Caco-2 (cell line): ENCODE measurements around the gene RAB41. TPM values are rescaled to one million over a fixed set of nuclear protein-coding genes. Genes with fewer than 3 reads are reported as not detected.
"Not testable (repeated sequence)": the region's sequence is repeated elsewhere in the genome, so short reads cannot be mapped to it uniquely, and the experiment has no call there.

Source experiments
- BruUV-seq: library from RNA; stranded (reverse); fragments of 400-500 nt; replicated peaks from 2 replicates; lab custom pipeline; 2021; lab: Mats Ljungman, UMichigan
- CTCF ChIA-PET: fragments of 300-600 bp; sonication (Branson Sonifier 250); formaldehyde crosslinking; loops from one replicate; lab custom pipeline; 2022; ENCODE audit warnings: antibody characterized with exemption; lab: Charles Lee
- POLR2A ChIA-PET: fragments of 300-600 bp; sonication (Branson Sonifier 250); formaldehyde crosslinking; loops from one replicate; lab custom pipeline; 2022; ENCODE audit warnings: antibody characterized with exemption; lab: Charles Lee
- DNase-seq, 2 experiments: peaks; one replicate each; pipeline versions ENCODE4 v3.0.0 to v3.0.0-alpha.2; 2020 to 2022
- H3K27me3 ChIP-seq: replicated peaks from 2 replicates; pipeline ENCODE4 v1.6.0; 2011; ENCODE audit warnings: low read length; ENCODE audit not compliant: control insufficient read depth, insufficient read depth
- H3K36me3 ChIP-seq: 2 replicates; pipeline ENCODE4 v1.5.1; 2011; ENCODE audit warnings: low read length; ENCODE audit not compliant: control insufficient read depth, insufficient read depth
- H3K4me1 ChIP-seq: fragments of 250-450 bp; sonication (Bioruptor Pico); 2 replicates; pipeline ENCODE4 v1.5.1; 2020; ENCODE audit warnings: mild to moderate bottlenecking
- H3K4me3 ChIP-seq: 2 replicates; pipeline ENCODE4 v1.5.1; 2011; ENCODE audit warnings: low read depth, mild to moderate bottlenecking, control low read depth, low read length
- H3K9me3 ChIP-seq: fragments of 250-450 bp; sonication (Bioruptor Pico); 2 replicates; pipeline ENCODE4 v1.5.1; 2020; ENCODE audit warnings: mild to moderate bottlenecking, moderate library complexity
- H3K27ac Mint-ChIP-seq: one replicate; pipeline ENCODE4 v1.8.0; 2022; ENCODE audit warnings: mixed read lengths; ENCODE audit not compliant: unreplicated experiment
- H3K27me3 Mint-ChIP-seq: one replicate; pipeline ENCODE4 v1.8.0; 2022; ENCODE audit warnings: mixed read lengths; ENCODE audit not compliant: insufficient read depth, unreplicated experiment
- H3K36me3 Mint-ChIP-seq: one replicate; pipeline ENCODE4 v1.8.0; 2022; ENCODE audit warnings: mild to moderate bottlenecking, mixed read lengths; ENCODE audit not compliant: insufficient read depth, unreplicated experiment
- H3K4me1 Mint-ChIP-seq: one replicate; pipeline ENCODE4 v1.8.0; 2022; ENCODE audit warnings: low read depth, mixed read lengths; ENCODE audit not compliant: unreplicated experiment
- H3K4me3 Mint-ChIP-seq: one replicate; pipeline ENCODE4 v1.8.0; 2022; ENCODE audit warnings: mild to moderate bottlenecking, moderate library complexity, mixed read lengths; ENCODE audit not compliant: unreplicated experiment
- H3K9me3 Mint-ChIP-seq: one replicate; pipeline ENCODE4 v1.8.0; 2022; ENCODE audit warnings: mixed read lengths; ENCODE audit not compliant: unreplicated experiment
- intact Hi-C: fragments of 100-400 bp; cut with micrococcal nuclease; formaldehyde crosslinking; loops from one replicate; pipeline ENCODE4 v1.10.0; 2022; ENCODE audit not compliant: unreplicated experiment
- total RNA-seq: library from RNA; stranded (reverse); gene quantifications from 2 replicates; pipeline ENCODE4 v1.2.3, GENCODE V29; 2022
- TF ChIP-seq, protein P1 (sequence below), 2 experiments: fragments of 200-600 bp in 1 of 2; IDR thresholded peaks; 1 replicate in 1 of 2; 2 replicates in 1 of 2; pipeline versions ENCODE4 v1.5.1 to v1.8.0; 2011 to 2022; ENCODE audit warnings: antibody characterized with exemption in 1 of 2, control low read depth in 1 of 2, inconsistent platforms in 1 of 2, low read depth in 1 of 2, low read length in 1 of 2, mild to moderate bottlenecking in 1 of 2, moderate library complexity in 1 of 2; ENCODE audit not compliant: insufficient read depth in 1 of 2, severe bottlenecking in 1 of 2, unreplicated experiment in 1 of 2

Gene RAB41
- total RNA-seq, 1 experiment from 2014 or later = not detected

GRCh38 chrX:70313503-70313902 lies 31.5 kb downstream of the RAB41 start:
- intact Hi-C loops = no loop called here
- Histone ChIP-seq H3K4me3 (no peak overlapping the region), H3K9me3 (no peaks in the 10 kb centered on the region), H3K4me1 (no peaks in the 10 kb centered on the region), H3K27me3 (no peaks in the 10 kb centered on the region), H3K36me3 (no peaks in the 10 kb centered on the region)
- H3K4me1 Mint-ChIP-seq = no peaks in the 10 kb centered on the region
- POLR2A ChIA-PET = no interaction called here
- TF ChIP-seq, protein P1, sequence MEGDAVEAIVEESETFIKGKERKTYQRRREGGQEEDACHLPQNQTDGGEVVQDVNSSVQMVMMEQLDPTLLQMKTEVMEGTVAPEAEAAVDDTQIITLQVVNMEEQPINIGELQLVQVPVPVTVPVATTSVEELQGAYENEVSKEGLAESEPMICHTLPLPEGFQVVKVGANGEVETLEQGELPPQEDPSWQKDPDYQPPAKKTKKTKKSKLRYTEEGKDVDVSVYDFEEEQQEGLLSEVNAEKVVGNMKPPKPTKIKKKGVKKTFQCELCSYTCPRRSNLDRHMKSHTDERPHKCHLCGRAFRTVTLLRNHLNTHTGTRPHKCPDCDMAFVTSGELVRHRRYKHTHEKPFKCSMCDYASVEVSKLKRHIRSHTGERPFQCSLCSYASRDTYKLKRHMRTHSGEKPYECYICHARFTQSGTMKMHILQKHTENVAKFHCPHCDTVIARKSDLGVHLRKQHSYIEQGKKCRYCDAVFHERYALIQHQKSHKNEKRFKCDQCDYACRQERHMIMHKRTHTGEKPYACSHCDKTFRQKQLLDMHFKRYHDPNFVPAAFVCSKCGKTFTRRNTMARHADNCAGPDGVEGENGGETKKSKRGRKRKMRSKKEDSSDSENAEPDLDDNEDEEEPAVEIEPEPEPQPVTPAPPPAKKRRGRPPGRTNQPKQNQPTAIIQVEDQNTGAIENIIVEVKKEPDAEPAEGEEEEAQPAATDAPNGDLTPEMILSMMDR (IDR thresholded peaks at IDR 0.05; ENCODE audit: insufficient read depth in 1 of 2, low read depth in 1 of 2, low read length in 1 of 2, severe bottlenecking in 1 of 2, unreplicated experiment in 1 of 2) = no peak
- no peak overlapping the region for H3K4me3 Mint-ChIP-seq
- no peak for DNase-seq
- H3K36me3 Mint-ChIP-seq = peaks cover 12% of the 10 kb centered on the region
- BruUV-seq = no TSS peak
- H3K9me3 Mint-ChIP-seq = no peaks in the 10 kb centered on the region
- no peak overlapping the region for H3K27ac Mint-ChIP-seq
- CTCF ChIA-PET = no interaction called here
- no peaks in the 10 kb centered on the region for H3K27me3 Mint-ChIP-seq

DNA sequence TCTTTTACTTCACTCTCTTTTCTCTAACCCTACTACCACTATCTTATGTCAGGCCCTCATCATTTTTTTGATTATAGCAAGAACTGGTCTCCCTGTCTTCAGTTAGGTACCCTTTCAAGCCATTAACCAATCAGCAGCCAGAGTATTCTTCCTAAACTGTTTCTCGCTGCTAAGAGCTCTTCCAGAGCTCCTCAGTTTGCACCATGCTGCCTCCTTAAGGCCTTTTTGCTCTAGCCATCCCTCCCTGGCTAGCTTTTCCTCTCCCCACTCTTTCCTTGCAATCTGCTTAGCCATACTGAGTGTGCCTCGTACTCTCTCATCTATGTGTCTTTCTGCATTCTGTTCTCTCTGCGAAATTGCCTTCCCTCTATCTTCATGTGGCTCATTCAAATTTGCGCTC lies 40.8 kb downstream of the RAB41 start:
- Histone ChIP-seq H3K36me3 (no peaks in the 10 kb centered on the region), H3K9me3 (no peaks in the 10 kb centered on the region), H3K4me1 (no peaks in the 10 kb centered on the region), H3K27me3 (no peaks in the 10 kb centered on the region), H3K4me3 (no peak overlapping the region)
- DNase-seq = no peak
- Mint-ChIP-seq H3K36me3 (peaks cover 8% of the 10 kb centered on the region), H3K9me3 (no peaks in the 10 kb centered on the region), H3K4me3 (no peak overlapping the region), H3K27me3 (no peaks in the 10 kb centered on the region), H3K27ac (no peak overlapping the region), H3K4me1 (no peaks in the 10 kb centered on the region)
- intact Hi-C loops = no loop called here
- BruUV-seq = no TSS peak
- ChIA-PET CTCF (no interaction called here), POLR2A (no interaction called here)
- TF ChIP-seq, protein P1 (IDR thresholded peaks at IDR 0.05; ENCODE audit: insufficient read depth in 1 of 2, low read depth in 1 of 2, low read length in 1 of 2, severe bottlenecking in 1 of 2, unreplicated experiment in 1 of 2) = no peak

- H3K36me3 Mint-ChIP-seq, H3K4me3 Mint-ChIP-seq, DNase-seq, intact Hi-C loops, CTCF ChIA-PET, H3K27me3 ChIP-seq, BruUV-seq, H3K4me3 ChIP-seq, H3K9me3 Mint-ChIP-seq, H3K4me1 Mint-ChIP-seq, H3K27ac Mint-ChIP-seq, POLR2A ChIA-PET, H3K36me3 ChIP-seq, H3K4me1 ChIP-seq, H3K27me3 Mint-ChIP-seq, H3K9me3 ChIP-seq: not testable (repeated sequence)
These were observed 41.7 kb downstream of the RAB41 start for GRCh38 chrX:70323628-70324027.

- Histone ChIP-seq H3K36me3 (no peaks in the 10 kb centered on the region), H3K4me1 (no peaks in the 10 kb centered on the region), H3K27me3 (no peaks in the 10 kb centered on the region), H3K9me3 (no peaks in the 10 kb centered on the region), H3K4me3 (no peak overlapping the region)
- Mint-ChIP-seq H3K4me1 (no peaks in the 10 kb centered on the region), H3K27ac (no peak overlapping the region), H3K36me3 (peaks cover 8% of the 10 kb centered on the region), H3K27me3 (no peaks in the 10 kb centered on the region), H3K9me3 (no peaks in the 10 kb centered on the region), H3K4me3 (no peak overlapping the region)
- TF ChIP-seq, protein P1 (IDR thresholded peaks at IDR 0.05; ENCODE audit: insufficient read depth in 1 of 2, low read depth in 1 of 2, low read length in 1 of 2, severe bottlenecking in 1 of 2, unreplicated experiment in 1 of 2) = no peak
- ChIA-PET POLR2A (no interaction called here), CTCF (no interaction called here)
- intact Hi-C loops = no loop called here
- no peak for DNase-seq
- BruUV-seq = no TSS peak
These were observed 42.4 kb downstream of the RAB41 start for GRCh38 chrX:70324326-70324725.
